IPS-18c (cell line): Measurements from ENCODE around the gene AXDND1.

ENCODE experiments used
- H3K4me3 ChIP-seq: 2 replicates; pipeline ENCODE4 v1.7.0; 2013; ENCODE audit warnings: low read depth, mild to moderate bottlenecking, low read length, moderate library complexity; ENCODE audit not compliant: insufficient read depth
- H3K9me3 ChIP-seq: one replicate; pipeline ENCODE4 v1.6.1; 2013; ENCODE audit warnings: mild to moderate bottlenecking, low read length, moderate library complexity; ENCODE audit not compliant: control insufficient read depth, insufficient read depth

AXDND1 gene

DNA sequence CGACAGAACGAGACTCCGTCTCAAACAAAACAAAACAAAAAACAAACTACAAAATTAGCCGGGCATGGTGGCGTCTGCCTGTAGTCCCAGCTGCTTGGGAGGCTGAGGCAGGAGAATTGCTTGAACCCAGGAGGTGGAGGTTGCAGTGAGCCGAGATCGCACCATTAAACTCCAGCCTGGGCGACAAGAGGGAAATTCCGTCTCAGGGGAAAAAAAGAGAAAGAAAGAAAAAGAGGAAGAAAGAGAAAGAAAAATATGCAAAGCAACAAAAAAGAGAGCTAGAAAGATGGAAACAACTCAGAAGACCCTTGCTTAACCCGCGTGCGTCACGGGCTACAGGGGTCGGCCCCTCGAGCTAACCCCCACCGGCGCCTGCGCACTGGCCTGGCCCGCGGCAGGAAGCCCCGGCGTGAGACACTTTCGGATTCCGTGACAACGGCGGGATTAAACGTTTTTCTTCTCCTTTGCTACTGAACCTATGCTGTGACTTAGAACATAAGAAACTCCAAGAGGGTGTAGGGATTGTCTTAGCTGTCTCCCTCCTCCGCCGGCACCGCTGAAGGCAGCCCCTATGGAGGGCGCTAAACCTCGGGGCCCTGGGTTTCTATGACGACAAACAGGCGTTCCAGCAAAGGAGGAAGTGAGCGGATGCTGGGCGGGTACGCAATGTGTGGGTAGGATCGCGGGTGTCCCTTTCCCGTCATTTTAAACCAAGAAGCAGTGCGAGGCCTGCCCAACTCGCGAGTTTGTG lies at the start of gene AXDND1:
AXDND1 (plus strand) TSS at position 630 of the 751 bp plus-strand sequence. CDS start 539 bp downstream, outside the sequence.
- H3K9me3 ChIP-seq: no peaks in the 10 kb centered on the region
- H3K4me3 ChIP-seq: peak within 1 kb of the TSS; percentile 88

DNA sequence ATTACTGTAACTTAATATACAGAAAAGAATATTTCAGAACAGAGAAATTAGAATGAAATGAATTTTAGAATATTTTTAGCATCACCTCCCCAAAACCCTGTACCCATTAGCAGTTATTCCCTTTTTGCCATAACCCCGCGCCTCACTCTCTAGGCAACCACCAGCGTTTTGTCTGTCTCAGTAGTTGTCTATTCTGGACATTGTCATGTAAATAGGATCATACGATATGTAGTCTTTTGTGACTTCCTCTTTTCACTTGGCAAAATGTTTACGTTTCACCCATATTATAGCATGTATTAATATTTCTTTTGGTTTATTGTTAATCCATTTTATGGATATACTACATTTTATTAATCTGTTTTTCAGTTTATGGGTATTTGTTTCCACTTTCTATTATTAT lies 47.3 kb upstream of the AXDND1 start:
- no peaks in the 10 kb centered on the region for H3K9me3 ChIP-seq
- H3K4me3 ChIP-seq: no peak overlapping the region

DNA sequence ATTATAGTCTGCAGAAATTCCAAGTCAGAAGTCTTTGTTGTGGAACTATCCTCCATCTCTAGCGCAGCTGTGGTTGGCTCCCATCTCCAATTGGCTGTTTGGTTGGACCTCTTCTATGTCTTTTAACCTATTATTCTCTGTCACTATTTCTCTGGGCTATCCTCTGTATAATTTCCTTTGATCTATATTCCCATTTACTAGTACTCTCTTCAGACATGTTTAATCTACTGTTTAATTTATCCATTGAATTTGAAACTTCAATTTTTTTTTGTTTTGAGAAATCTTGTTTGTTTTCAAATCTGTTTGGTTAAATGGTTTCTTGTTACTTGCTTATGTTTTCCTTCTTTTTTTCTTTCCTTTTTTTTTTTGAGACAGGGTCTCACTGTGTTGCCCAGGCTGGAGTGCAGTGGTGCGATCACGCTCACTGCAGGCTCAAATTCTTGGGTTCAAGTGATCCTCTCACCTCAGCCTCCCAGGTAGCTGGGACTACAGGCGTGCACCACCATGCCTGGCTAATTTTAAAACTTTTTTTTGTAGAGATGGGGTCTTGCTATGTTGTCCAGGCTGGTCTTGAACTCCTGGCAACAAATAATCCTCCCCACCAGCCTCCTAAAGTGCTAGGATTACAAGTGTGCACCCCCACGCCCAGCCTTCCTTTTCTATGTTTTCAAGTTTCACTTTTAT lies 44.1 kb upstream of the AXDND1 start:
- Histone ChIP-seq H3K4me3 (no peak overlapping the region), H3K9me3 (no peaks in the 10 kb centered on the region)

- H3K4me3 ChIP-seq: no peak overlapping the region
- no peaks in the 10 kb centered on the region for H3K9me3 ChIP-seq
Measured at GRCh38 chr1:179322557-179322956, 43.2 kb upstream of the AXDND1 start.

GRCh38 chr1:179323436-179323835 lies 42.3 kb upstream of the AXDND1 start:
- Histone ChIP-seq H3K9me3 (no peaks in the 10 kb centered on the region), H3K4me3 (no peak overlapping the region)

GRCh38 chr1:179325836-179326235 lies 39.9 kb upstream of the AXDND1 start:
- H3K4me3 ChIP-seq: no peak overlapping the region
- no peaks in the 10 kb centered on the region for H3K9me3 ChIP-seq

DNA sequence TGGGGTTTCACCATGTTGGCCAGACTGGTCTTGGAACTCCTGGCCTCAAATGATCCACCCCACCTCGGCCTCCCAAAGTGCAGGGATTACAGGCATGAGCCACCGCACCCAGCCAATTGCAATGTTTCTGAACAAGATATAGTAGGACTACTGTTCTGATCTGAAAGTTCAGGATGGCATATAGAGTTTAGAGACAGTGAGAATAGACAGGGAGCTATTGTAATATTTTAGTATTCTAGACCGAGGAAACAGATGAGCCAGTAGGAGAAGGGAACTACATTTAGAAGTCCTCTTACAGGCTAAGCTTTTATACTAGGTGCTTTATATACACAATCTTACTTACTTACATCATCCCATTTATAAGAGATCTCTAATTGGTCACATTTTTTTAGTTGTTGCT lies 39.0 kb upstream of the AXDND1 start:
- Histone ChIP-seq H3K9me3 (no peaks in the 10 kb centered on the region), H3K4me3 (no peak overlapping the region)

GRCh38 chr1:179327196-179327595 lies 38.6 kb upstream of the AXDND1 start:
- no peaks in the 10 kb centered on the region for H3K9me3 ChIP-seq
- no peak overlapping the region for H3K4me3 ChIP-seq

- Histone ChIP-seq H3K9me3 (no peaks in the 10 kb centered on the region), H3K4me3 (no peak overlapping the region)
Measured at GRCh38 chr1:179327679-179328078, 38.1 kb upstream of the AXDND1 start.

GRCh38 chr1:179329862-179330261 lies 35.9 kb upstream of the AXDND1 start:
- Histone ChIP-seq H3K9me3 (no peaks in the 10 kb centered on the region), H3K4me3 (no peak overlapping the region)

- Histone ChIP-seq H3K9me3 (no peaks in the 10 kb centered on the region), H3K4me3 (no peak overlapping the region)
Measured at GRCh38 chr1:179334440-179334839, 31.3 kb upstream of the AXDND1 start.

- no peaks in the 10 kb centered on the region for H3K9me3 ChIP-seq
Measured at GRCh38 chr1:179337288-179337687, 28.5 kb upstream of the AXDND1 start.

GRCh38 chr1:179337942-179338560 lies 27.7 kb upstream of the AXDND1 start:
- Histone ChIP-seq H3K9me3 (no peaks in the 10 kb centered on the region), H3K4me3 (no peak overlapping the region)

More at GRCh38 chr1:179337288-179337687, 28.5 kb upstream of the AXDND1 start:
- no peak overlapping the region for H3K4me3 ChIP-seq

DNA sequence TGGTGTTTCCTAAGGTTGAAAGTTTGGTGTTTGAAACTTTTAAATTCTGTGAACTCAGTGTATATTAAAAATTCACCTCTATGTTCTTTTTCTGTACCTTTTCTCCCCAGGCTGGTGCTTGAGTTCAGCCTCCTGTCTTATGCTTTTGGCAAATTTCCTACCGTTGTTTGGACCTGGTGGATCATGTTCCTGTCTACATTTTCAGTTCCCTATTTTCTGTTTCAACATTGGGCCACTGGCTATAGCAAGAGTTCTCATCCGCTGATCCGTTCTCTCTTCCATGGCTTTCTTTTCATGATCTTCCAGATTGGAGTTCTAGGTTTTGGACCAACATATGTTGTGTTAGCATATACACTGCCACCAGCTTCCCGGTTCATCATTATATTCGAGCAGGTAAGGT lies 24.9 kb upstream of the AXDND1 start:
- Histone ChIP-seq H3K9me3 (no peaks in the 10 kb centered on the region), H3K4me3 (no peak overlapping the region)

DNA sequence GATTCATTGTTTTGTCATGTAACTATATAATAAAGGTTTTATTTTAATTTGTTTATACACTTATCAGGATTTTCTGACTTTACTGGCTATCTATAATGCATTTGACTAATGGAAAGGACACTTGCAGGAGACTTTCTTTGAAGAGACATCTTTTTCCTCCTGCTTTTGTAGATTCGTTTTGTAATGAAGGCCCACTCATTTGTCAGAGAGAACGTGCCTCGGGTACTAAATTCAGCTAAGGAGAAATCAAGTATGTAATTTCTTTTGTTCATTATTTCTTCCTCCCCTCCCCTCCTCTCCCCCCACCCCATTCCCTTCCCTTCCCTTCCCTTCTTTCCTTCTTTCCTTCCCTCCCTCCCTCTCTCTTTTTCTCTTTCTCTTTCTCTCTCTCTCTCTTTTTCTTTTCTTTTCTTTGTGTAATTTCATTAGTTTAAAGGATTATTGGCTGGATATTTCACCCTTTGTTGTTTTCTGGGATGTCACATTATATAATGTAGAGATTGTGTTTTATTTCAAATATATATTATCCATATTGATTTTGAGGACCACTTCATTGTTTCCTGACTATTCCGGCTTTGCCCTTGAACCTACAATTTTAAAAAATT lies 23.7 kb upstream of the AXDND1 start:
- Histone ChIP-seq H3K4me3 (no peak overlapping the region), H3K9me3 (peaks cover 2% of the 10 kb centered on the region)

- peaks cover 2% of the 10 kb centered on the region for H3K9me3 ChIP-seq
- H3K4me3 ChIP-seq: no peak overlapping the region
Measured at GRCh38 chr1:179342740-179343404, 22.9 kb upstream of the AXDND1 start.

GRCh38 chr1:179351281-179351680 lies 14.5 kb upstream of the AXDND1 start:
- H3K4me3 ChIP-seq: no peak overlapping the region
- peaks cover 2% of the 10 kb centered on the region for H3K9me3 ChIP-seq
